Glutamatergic neuron (in vitro differentiated cells): ENCODE measurements around the gene MRTFA. TPM values are rescaled to one million over a fixed set of nuclear protein-coding genes. Genes with fewer than 3 reads are reported as not detected.

Experiments used
- DNase-seq: peaks from one replicate; pipeline ENCODE4 v3.0.0; 2022
- H3K27ac Mint-ChIP-seq: one replicate; pipeline ENCODE4 v1.8.0; 2020; ENCODE audit warnings: mild to moderate bottlenecking, mixed read lengths, inconsistent platforms; ENCODE audit not compliant: unreplicated experiment
- H3K27me3 Mint-ChIP-seq: one replicate; pipeline ENCODE4 v1.8.0; 2020; ENCODE audit warnings: mild to moderate bottlenecking, moderate library complexity, mixed read lengths, inconsistent platforms; ENCODE audit not compliant: unreplicated experiment
- H3K36me3 Mint-ChIP-seq: one replicate; pipeline ENCODE4 v1.8.0; 2020; ENCODE audit warnings: mild to moderate bottlenecking, mixed read lengths, inconsistent platforms; ENCODE audit not compliant: unreplicated experiment
- H3K4me1 Mint-ChIP-seq: one replicate; pipeline ENCODE4 v1.8.0; 2020; ENCODE audit warnings: mild to moderate bottlenecking, low read depth, mixed read lengths, inconsistent platforms; ENCODE audit not compliant: unreplicated experiment
- H3K4me3 Mint-ChIP-seq: one replicate; pipeline ENCODE4 v1.8.0; 2020; ENCODE audit warnings: mild to moderate bottlenecking, mixed read lengths, inconsistent platforms; ENCODE audit not compliant: unreplicated experiment
- H3K9me3 Mint-ChIP-seq: one replicate; pipeline ENCODE4 v1.8.0; 2020; ENCODE audit warnings: mild to moderate bottlenecking, moderate library complexity, mixed read lengths, inconsistent platforms; ENCODE audit not compliant: unreplicated experiment
- CTCF ChIP-seq: fragments of 200-600 bp; sonication (generic); IDR thresholded peaks from one replicate; pipeline ENCODE4 v1.5.0; 2021; ENCODE audit not compliant: partially characterized antibody, unreplicated experiment
- total RNA-seq: library from RNA; stranded (reverse); fragmentation: NEBNext Ultra II Directional; extraction: Animal tissue kit (Norgen Biotek cat#: 25700); gene quantifications from one replicate; pipeline ENCODE4 v1.2.1, GENCODE V29; 2021; ENCODE audit not compliant: unreplicated experiment

Gene MRTFA
- total RNA-seq, 1 donor from 2014 or later = 91.7 TPM

DNA sequence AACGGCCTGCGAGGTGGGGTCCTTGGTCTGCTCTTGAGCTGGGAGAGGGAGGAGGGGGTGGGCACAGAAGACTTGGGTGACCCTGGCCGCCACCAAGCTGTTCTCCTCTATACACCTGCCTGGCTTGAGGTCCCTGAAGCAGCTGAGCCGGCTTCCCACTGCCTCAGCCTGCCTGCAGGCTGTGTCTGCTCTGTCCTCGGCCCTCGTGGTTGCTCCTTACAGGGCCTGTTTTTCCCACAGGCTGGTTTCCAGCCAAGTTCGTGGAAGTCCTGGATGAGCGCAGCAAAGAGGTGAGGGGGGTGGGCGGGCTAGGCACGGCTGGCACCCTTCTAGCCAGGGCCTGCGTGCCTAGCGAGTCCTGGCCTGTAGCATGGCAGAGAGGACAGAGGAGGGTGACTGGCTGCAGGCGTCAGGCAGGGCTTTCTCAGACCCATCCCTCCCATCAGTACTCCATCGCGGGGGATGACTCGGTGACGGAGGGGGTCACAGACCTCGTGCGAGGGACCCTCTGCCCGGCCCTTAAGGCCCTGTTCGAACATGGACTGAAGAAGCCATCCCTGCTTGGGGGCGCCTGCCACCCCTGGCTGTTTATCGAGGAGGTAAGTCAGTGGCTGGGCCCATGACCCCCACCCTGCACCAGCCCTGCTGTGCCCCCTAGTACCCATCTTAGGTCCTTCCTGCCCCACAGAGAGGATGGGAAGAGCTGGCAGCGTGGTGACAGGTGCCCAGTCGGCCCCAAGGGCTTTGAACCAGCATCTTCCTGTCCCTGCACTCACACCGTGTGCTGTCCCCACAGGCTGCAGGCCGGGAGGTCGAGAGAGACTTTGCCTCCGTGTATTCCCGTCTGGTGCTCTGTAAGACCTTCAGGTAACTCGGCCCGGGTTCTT is 228.4 kb downstream of the MRTFA start:
- Mint-ChIP-seq H3K27ac (no peak overlapping the region), H3K36me3 (peaks cover 10% of the 10 kb centered on the region), H3K4me3 (no peak overlapping the region), H3K9me3 (peaks cover 15% of the 10 kb centered on the region), H3K4me1 (no peaks in the 10 kb centered on the region), H3K27me3 (peaks cover 20% of the 10 kb centered on the region)
- DNase-seq = no peak
- TF ChIP-seq CTCF = no peak

- Mint-ChIP-seq H3K27ac (no peak overlapping the region), H3K4me3 (no peak overlapping the region), H3K27me3 (peaks cover 20% of the 10 kb centered on the region), H3K4me1 (no peaks in the 10 kb centered on the region), H3K9me3 (peaks cover 18% of the 10 kb centered on the region), H3K36me3 (peaks cover 10% of the 10 kb centered on the region)
- no peak for TF ChIP-seq CTCF
- DNase-seq = no peak
Observed at GRCh38 chr22:40407021-40407761, 229.3 kb downstream of the MRTFA start.

DNA sequence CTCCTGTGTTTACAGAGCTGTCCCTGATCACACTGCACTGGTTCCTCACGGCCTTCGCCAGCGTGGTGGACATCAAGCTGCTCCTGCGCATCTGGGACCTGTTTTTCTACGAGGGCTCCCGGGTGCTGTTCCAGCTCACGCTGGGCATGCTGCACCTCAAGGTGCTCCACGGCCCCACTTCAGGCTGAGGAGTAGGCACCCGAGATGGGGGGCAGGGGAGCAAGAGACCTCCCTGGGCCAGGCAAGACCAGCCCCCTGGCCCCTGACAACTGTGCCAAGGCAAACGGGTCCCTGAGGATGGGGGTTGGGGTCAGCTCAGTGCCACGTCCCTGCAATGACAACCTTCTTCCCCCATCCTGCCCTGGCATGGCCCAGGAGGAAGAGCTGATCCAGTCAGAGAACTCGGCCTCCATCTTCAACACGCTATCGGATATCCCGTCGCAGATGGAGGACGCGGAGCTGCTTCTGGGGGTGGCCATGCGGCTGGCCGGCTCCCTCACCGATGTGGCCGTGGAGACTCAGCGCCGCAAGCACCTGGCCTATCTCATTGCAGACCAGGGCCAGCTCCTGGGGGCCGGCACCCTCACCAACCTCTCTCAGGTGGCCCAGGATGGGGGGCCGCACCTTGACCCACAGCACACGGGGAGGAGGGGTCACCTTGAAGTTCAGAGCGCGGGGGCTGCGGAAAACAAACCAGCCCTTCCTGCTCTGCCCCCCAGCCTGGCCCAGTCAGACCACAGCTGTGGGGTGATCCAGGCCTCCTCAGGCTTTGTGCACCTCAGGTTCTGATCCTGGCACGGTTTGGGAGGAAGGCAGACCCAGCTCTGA is 230.2 kb downstream of the MRTFA start:
- Mint-ChIP-seq H3K4me1 (no peaks in the 10 kb centered on the region), H3K27ac (peak overlapping the region; percentile 28), H3K4me3 (no peak overlapping the region), H3K9me3 (peaks cover 21% of the 10 kb centered on the region), H3K36me3 (peaks cover 10% of the 10 kb centered on the region), H3K27me3 (peaks cover 20% of the 10 kb centered on the region)
- TF ChIP-seq CTCF = no peak
- no peak for DNase-seq

- Mint-ChIP-seq H3K27me3 (peaks cover 20% of the 10 kb centered on the region), H3K27ac (peak overlapping the region; percentile 28), H3K4me3 (no peak overlapping the region), H3K36me3 (peaks cover 10% of the 10 kb centered on the region), H3K9me3 (peaks cover 21% of the 10 kb centered on the region), H3K4me1 (no peaks in the 10 kb centered on the region)
- TF ChIP-seq CTCF = no peak
- no peak for DNase-seq
Observed at GRCh38 chr22:40405178-40406062, 231.1 kb downstream of the MRTFA start.
